SK-N-SH treated with all-trans-retinoic acid at 6 μM for 48 hours (cell line): Measurements from ENCODE around the gene TTYH2.

ENCODE experiments used
- ATAC-seq: fragments of 200-7000 bp; cut with Tn5 transposase; 3 replicates; pipeline ENCODE4 v1.9.1; 2020; ENCODE audit warnings: mild to moderate bottlenecking, moderate library complexity
- ARNTL ChIP-seq: fragments of 450-650 bp; formaldehyde crosslinking; IDR thresholded peaks from 2 replicates; pipeline ENCODE4 v1.5.0; 2020; ENCODE audit warnings: low read depth, mild to moderate bottlenecking, moderate library complexity, borderline replicate concordance
- BACH2 ChIP-seq: fragments of 250-450 bp; sonication (Bioruptor Pico); IDR thresholded peaks from 2 replicates; pipeline ENCODE4 v1.9.0; 2021; ENCODE audit warnings: mild to moderate bottlenecking, borderline replicate concordance
- CSDC2 ChIP-seq: fragments of 250-450 bp; sonication (Bioruptor Pico); IDR thresholded peaks from 2 replicates; pipeline ENCODE4 v1.5.0; 2020; ENCODE audit warnings: mild to moderate bottlenecking, moderate library complexity
- GLIS3 ChIP-seq: fragments of 250-450 bp; sonication (Bioruptor Pico); IDR thresholded peaks from 2 replicates; pipeline ENCODE4 v1.5.0; 2020; ENCODE audit warnings: mild to moderate bottlenecking, moderate library complexity
- ISL1 ChIP-seq: fragments of 250-450 bp; sonication (Bioruptor Pico); IDR thresholded peaks from 2 replicates; pipeline ENCODE4 v2.1.2; 2022; ENCODE audit warnings: mild to moderate bottlenecking, moderate library complexity
- OSR1 ChIP-seq: fragments of 250-450 bp; sonication (Bioruptor Pico); IDR thresholded peaks from 2 replicates; pipeline ENCODE4 v1.8.0; 2022; ENCODE audit warnings: moderate library complexity, mild to moderate bottlenecking, inconsistent platforms
- PPARA ChIP-seq: fragments of 250-450 bp; sonication (Bioruptor Pico); IDR thresholded peaks from 2 replicates; pipeline ENCODE4 v1.5.0; 2020; ENCODE audit warnings: mild to moderate bottlenecking, borderline replicate concordance
- RARB ChIP-seq: fragments of 250-450 bp; sonication (Bioruptor Pico); IDR thresholded peaks from 2 replicates; pipeline ENCODE4 v1.8.0; 2021; ENCODE audit warnings: mild to moderate bottlenecking, moderate library complexity
- SNAI2 ChIP-seq: fragments of 250-450 bp; sonication (Bioruptor Pico); IDR thresholded peaks from 2 replicates; pipeline ENCODE4 v1.5.0; 2020; ENCODE audit warnings: mild to moderate bottlenecking, moderate library complexity
- TCF4 ChIP-seq: fragments of 250-450 bp; sonication (Bioruptor Pico); IDR thresholded peaks from 2 replicates; pipeline ENCODE4 v1.8.0; 2021; ENCODE audit warnings: mild to moderate bottlenecking, moderate library complexity, borderline replicate concordance
- TOX ChIP-seq: fragments of 250-450 bp; sonication (Bioruptor Pico); IDR thresholded peaks from 2 replicates; pipeline ENCODE4 v1.8.0; 2021; ENCODE audit warnings: mild to moderate bottlenecking, moderate library complexity, borderline replicate concordance
- ZFP3 ChIP-seq: fragments of 250-450 bp; sonication (Bioruptor Pico); IDR thresholded peaks from 2 replicates; pipeline ENCODE4 v1.5.0; 2020; ENCODE audit warnings: mild to moderate bottlenecking, moderate library complexity
- ZFP30 ChIP-seq: fragments of 450-650 bp; formaldehyde crosslinking; IDR thresholded peaks from 2 replicates; pipeline ENCODE4 v1.5.0; 2022; ENCODE audit warnings: mild to moderate bottlenecking, moderate library complexity
- ZNF70 ChIP-seq: fragments of 450-650 bp; formaldehyde crosslinking; IDR thresholded peaks from 2 replicates; pipeline ENCODE4 v1.5.0; 2020; ENCODE audit warnings: mild to moderate bottlenecking, moderate library complexity
- ZNF8 ChIP-seq: fragments of 450-650 bp; formaldehyde crosslinking; IDR thresholded peaks from 2 replicates; pipeline ENCODE4 v1.5.0; 2020; ENCODE audit warnings: mild to moderate bottlenecking, moderate library complexity
- TF ChIP-seq, protein P1 (sequence below): fragments of 250-450 bp; sonication (Bioruptor Pico); IDR thresholded peaks from 2 replicates; pipeline ENCODE4 v1.8.0; 2021; ENCODE audit warnings: low read depth, mild to moderate bottlenecking, moderate library complexity, borderline replicate concordance
- TF ChIP-seq, protein P2 (sequence below): fragments of 250-450 bp; sonication (Bioruptor Pico); IDR thresholded peaks from 2 replicates; pipeline ENCODE4 v1.5.0; 2020; ENCODE audit warnings: mild to moderate bottlenecking, moderate library complexity
- TF ChIP-seq, protein P3 (sequence below): fragments of 250-450 bp; sonication (Bioruptor Pico); IDR thresholded peaks from 2 replicates; pipeline ENCODE4 v1.5.1; 2021; ENCODE audit warnings: mild to moderate bottlenecking, moderate library complexity
- TF ChIP-seq, protein P4 (sequence below): fragments of 250-450 bp; sonication (Bioruptor Pico); IDR thresholded peaks from 2 replicates; pipeline ENCODE4 v1.8.0; 2020; ENCODE audit warnings: mild to moderate bottlenecking, moderate library complexity, borderline replicate concordance
- TF ChIP-seq, protein P5 (sequence below): fragments of 250-450 bp; sonication (Bioruptor Pico); IDR thresholded peaks from 2 replicates; pipeline ENCODE4 v1.5.1; 2020; ENCODE audit warnings: low read depth, mild to moderate bottlenecking, moderate library complexity

Gene TTYH2

DNA sequence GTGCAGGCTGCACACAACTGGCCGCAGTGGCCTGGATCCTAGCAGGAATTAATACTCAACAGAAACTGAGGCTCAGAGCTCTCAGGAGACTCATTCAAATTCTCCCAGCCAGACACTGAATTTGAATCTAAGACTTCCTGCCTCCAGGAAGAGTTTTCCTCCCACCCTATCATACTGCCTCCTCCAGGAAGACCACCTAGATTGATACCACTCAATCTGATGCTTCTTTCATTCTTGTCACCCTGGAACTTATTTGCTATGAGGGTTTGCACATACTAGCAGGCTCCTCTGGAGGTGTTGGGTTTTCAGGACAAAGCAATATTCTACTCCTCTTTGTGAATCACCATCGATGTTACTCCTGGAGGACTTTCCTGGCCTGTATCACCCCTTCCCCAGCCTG lies 15.6 kb upstream of the TTYH2 start:
- no peak for TF ChIP-seq TOX (CRISPR knock-in tag)
- TF ChIP-seq, protein P1, sequence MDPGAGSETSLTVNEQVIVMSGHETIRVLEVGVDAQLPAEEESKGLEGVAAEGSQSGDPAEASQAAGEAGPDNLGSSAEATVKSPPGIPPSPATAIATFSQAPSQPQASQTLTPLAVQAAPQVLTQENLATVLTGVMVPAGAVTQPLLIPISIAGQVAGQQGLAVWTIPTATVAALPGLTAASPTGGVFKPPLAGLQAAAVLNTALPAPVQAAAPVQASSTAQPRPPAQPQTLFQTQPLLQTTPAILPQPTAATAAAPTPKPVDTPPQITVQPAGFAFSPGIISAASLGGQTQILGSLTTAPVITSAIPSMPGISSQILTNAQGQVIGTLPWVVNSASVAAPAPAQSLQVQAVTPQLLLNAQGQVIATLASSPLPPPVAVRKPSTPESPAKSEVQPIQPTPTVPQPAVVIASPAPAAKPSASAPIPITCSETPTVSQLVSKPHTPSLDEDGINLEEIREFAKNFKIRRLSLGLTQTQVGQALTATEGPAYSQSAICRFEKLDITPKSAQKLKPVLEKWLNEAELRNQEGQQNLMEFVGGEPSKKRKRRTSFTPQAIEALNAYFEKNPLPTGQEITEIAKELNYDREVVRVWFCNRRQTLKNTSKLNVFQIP: no peak
- TF ChIP-seq, protein P2, sequence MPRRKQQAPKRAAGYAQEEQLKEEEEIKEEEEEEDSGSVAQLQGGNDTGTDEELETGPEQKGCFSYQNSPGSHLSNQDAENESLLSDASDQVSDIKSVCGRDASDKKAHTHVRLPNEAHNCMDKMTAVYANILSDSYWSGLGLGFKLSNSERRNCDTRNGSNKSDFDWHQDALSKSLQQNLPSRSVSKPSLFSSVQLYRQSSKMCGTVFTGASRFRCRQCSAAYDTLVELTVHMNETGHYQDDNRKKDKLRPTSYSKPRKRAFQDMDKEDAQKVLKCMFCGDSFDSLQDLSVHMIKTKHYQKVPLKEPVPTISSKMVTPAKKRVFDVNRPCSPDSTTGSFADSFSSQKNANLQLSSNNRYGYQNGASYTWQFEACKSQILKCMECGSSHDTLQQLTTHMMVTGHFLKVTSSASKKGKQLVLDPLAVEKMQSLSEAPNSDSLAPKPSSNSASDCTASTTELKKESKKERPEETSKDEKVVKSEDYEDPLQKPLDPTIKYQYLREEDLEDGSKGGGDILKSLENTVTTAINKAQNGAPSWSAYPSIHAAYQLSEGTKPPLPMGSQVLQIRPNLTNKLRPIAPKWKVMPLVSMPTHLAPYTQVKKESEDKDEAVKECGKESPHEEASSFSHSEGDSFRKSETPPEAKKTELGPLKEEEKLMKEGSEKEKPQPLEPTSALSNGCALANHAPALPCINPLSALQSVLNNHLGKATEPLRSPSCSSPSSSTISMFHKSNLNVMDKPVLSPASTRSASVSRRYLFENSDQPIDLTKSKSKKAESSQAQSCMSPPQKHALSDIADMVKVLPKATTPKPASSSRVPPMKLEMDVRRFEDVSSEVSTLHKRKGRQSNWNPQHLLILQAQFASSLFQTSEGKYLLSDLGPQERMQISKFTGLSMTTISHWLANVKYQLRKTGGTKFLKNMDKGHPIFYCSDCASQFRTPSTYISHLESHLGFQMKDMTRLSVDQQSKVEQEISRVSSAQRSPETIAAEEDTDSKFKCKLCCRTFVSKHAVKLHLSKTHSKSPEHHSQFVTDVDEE (CRISPR knock-in tag): no peak
- no peak for ATAC-seq

DNA sequence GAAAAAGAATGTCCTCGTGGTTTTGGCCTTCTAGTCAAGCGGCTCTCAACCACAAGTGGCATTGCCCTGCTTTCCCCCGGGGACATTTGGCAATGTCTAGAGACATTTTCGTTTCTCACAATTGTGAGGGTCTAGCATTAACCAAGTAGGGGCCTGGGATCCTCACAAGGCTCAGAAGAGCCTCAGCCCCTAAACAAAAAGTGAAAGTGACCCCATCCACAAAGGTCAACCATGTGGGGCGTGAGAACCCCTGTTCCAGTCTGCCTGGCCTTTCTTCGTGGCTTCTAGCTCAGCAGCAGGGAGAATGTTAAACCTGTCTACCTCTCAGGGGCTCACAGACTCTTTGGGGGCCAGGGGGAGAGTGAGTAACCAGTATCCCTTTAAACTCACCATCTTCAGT lies 14.7 kb upstream of the TTYH2 start:
- TF ChIP-seq GLIS3 (CRISPR knock-in tag) (no peak), PPARA (CRISPR knock-in tag) (no peak), ZNF70 (CRISPR knock-in tag) (no peak), ISL1 (CRISPR knock-in tag) (no peak), RARB (CRISPR knock-in tag) (no peak), ARNTL (no peak), SNAI2 (CRISPR knock-in tag) (no peak), CSDC2 (no peak), ZFP3 (CRISPR knock-in tag) (no peak), ZFP30 (CRISPR knock-in tag) (no peak)
- TF ChIP-seq, protein P2 (CRISPR knock-in tag): no peak
- TF ChIP-seq, protein P1: no peak
- TF ChIP-seq, protein P3, sequence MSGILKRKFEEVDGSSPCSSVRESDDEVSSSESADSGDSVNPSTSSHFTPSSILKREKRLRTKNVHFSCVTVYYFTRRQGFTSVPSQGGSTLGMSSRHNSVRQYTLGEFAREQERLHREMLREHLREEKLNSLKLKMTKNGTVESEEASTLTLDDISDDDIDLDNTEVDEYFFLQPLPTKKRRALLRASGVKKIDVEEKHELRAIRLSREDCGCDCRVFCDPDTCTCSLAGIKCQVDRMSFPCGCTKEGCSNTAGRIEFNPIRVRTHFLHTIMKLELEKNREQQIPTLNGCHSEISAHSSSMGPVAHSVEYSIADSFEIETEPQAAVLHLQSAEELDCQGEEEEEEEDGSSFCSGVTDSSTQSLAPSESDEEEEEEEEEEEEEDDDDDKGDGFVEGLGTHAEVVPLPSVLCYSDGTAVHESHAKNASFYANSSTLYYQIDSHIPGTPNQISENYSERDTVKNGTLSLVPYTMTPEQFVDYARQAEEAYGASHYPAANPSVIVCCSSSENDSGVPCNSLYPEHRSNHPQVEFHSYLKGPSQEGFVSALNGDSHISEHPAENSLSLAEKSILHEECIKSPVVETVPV (CRISPR knock-in tag): no peak
- TF ChIP-seq, protein P4, sequence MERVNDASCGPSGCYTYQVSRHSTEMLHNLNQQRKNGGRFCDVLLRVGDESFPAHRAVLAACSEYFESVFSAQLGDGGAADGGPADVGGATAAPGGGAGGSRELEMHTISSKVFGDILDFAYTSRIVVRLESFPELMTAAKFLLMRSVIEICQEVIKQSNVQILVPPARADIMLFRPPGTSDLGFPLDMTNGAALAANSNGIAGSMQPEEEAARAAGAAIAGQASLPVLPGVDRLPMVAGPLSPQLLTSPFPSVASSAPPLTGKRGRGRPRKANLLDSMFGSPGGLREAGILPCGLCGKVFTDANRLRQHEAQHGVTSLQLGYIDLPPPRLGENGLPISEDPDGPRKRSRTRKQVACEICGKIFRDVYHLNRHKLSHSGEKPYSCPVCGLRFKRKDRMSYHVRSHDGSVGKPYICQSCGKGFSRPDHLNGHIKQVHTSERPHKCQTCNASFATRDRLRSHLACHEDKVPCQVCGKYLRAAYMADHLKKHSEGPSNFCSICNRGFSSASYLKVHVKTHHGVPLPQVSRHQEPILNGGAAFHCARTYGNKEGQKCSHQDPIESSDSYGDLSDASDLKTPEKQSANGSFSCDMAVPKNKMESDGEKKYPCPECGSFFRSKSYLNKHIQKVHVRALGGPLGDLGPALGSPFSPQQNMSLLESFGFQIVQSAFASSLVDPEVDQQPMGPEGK (CRISPR knock-in tag): no peak
- no peak for ATAC-seq

DNA sequence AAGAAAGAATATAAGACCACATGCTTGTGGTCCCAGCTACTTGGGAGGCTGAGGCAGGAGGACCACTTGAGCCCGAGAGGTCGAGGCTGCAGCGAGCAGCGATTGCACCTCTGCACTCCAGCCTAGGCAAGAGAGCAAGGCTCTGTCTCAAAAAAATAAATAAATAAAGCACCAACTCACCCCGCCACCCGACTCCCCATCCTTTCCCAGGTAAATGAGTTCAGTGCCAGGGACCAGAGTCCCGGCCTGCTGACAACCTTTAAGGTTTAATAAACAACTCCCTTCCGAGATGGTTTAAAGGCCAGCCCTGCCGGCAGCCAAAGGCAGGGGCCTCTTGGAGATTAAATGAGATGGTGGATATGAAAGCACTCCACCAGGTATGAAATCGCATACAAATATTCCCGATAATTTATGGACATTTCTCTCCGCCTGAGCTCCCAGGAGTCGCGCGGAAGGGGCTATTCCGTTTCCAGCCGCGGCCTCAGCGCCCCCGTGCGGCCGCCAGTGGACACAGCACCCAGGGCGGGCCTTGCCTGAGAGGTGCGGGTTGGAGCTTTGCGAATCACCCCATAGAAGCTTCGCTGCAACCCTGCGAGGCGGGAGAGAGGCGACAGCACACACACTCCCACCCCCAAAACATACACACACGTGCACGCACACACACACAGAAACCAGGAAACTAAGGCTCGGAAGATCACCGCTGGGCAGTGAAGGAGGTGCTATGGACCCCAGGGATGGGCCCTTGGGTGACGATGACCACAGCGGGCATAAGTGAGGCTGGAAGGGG lies 13.9 kb upstream of the TTYH2 start:
- ATAC-seq: peak; percentile 77
- TF ChIP-seq GLIS3 (CRISPR knock-in tag): no peak
- no peak for TF ChIP-seq ZFP3 (CRISPR knock-in tag)
- TF ChIP-seq BACH2 (CRISPR knock-in tag): no peak
- no peak for TF ChIP-seq SNAI2 (CRISPR knock-in tag)
- TF ChIP-seq, protein P5, sequence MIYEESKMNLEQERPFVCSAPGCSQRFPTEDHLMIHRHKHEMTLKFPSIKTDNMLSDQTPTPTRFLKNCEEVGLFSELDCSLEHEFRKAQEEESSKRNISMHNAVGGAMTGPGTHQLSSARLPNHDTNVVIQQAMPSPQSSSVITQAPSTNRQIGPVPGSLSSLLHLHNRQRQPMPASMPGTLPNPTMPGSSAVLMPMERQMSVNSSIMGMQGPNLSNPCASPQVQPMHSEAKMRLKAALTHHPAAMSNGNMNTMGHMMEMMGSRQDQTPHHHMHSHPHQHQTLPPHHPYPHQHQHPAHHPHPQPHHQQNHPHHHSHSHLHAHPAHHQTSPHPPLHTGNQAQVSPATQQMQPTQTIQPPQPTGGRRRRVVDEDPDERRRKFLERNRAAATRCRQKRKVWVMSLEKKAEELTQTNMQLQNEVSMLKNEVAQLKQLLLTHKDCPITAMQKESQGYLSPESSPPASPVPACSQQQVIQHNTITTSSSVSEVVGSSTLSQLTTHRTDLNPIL: no peak
- no peak for TF ChIP-seq ZNF70 (CRISPR knock-in tag)
- TF ChIP-seq RARB (CRISPR knock-in tag): no peak
- no peak for TF ChIP-seq ISL1 (CRISPR knock-in tag)
- TF ChIP-seq, protein P4 (CRISPR knock-in tag): no peak
- no peak for TF ChIP-seq ARNTL
- no peak for TF ChIP-seq TCF4
- TF ChIP-seq OSR1 (CRISPR knock-in tag): no peak
- no peak for TF ChIP-seq ZNF8 (CRISPR knock-in tag)
